Inferior parietal cortex (tissue), 1 donor: Measurements from ENCODE around the gene AP1M1.
A peak's percentile ranks its signal among the peaks of the same experiment; 100 is the strongest.
"Not testable (repeated sequence)": the region's sequence is repeated elsewhere in the genome, so short reads cannot be mapped to it uniquely, and the experiment has no call there.

Experiments used
- DNase-seq: peaks from one replicate; pipeline ENCODE4 v3.0.0-alpha.2; 2016; ENCODE audit errors: extremely low spot score

The AP1M1 gene

GRCh38 chr19:16261584-16262368 lies 64.1 kb downstream of the AP1M1 start:
- DNase-seq, result no peak

GRCh38 chr19:16262618-16263017 lies 64.9 kb downstream of the AP1M1 start:
- no peak for DNase-seq

- no peak for DNase-seq
These were observed 65.5 kb downstream of the AP1M1 start for GRCh38 chr19:16263141-16263761.

- no peak for DNase-seq
These were observed 67.5 kb downstream of the AP1M1 start for GRCh38 chr19:16265205-16265604.

GRCh38 chr19:16265890-16266585 lies 68.3 kb downstream of the AP1M1 start:
- no peak for DNase-seq

- no peak for DNase-seq
These were observed 68.9 kb downstream of the AP1M1 start for GRCh38 chr19:16266586-16266942.

GRCh38 chr19:16268676-16269319 lies 71.1 kb downstream of the AP1M1 start:
- no peak for DNase-seq

- peak; percentile 32 for DNase-seq
These were observed 75.2 kb downstream of the AP1M1 start for GRCh38 chr19:16272945-16273344.

GRCh38 chr19:16274447-16274846 lies 76.7 kb downstream of the AP1M1 start:
- no peak for DNase-seq

GRCh38 chr19:16280306-16280705 lies 82.6 kb downstream of the AP1M1 start:
- no peak for DNase-seq

GRCh38 chr19:16281743-16282142 lies 84.0 kb downstream of the AP1M1 start:
- DNase-seq, result no peak

- DNase-seq, result peak; percentile 68
These were observed 85.7 kb downstream of the AP1M1 start for GRCh38 chr19:16283210-16284061.

GRCh38 chr19:16284505-16284904 lies 86.8 kb downstream of the AP1M1 start:
- no peak for DNase-seq

- DNase-seq, result not testable (repeated sequence)
These were observed 87.4 kb downstream of the AP1M1 start for GRCh38 chr19:16285079-16285478.

- peak; percentile 13 for DNase-seq
These were observed 88.2 kb downstream of the AP1M1 start for GRCh38 chr19:16285769-16286498.

- no peak for DNase-seq
These were observed 90.8 kb downstream of the AP1M1 start for GRCh38 chr19:16288544-16288943.

GRCh38 chr19:16289594-16289993 lies 91.9 kb downstream of the AP1M1 start:
- no peak for DNase-seq

- no peak for DNase-seq
These were observed 93.0 kb downstream of the AP1M1 start for GRCh38 chr19:16290692-16291091.

- DNase-seq, result peak; percentile 7
These were observed 95.7 kb downstream of the AP1M1 start for GRCh38 chr19:16293118-16294091.

- DNase-seq, result no peak
These were observed 97.3 kb downstream of the AP1M1 start for GRCh38 chr19:16295057-16295456.
